Heart left ventricle (tissue), 13 donors: ENCODE results near the gene MAP7D3.

Experiments used
- POLR2A ChIP-seq, 2 donors: fragments of 450-650 bp; IDR thresholded peaks; one replicate each; pipeline ENCODE4 v1.6.1; 2017; ENCODE audit warnings: antibody characterized with exemption in 2 of 2, mild to moderate bottlenecking in 2 of 2, moderate library complexity in 2 of 2
- TF ChIP-seq, protein P1 (sequence below), 12 donors: fragments of 200-600 bp; sonication (generic) in 4 of 12; IDR thresholded peaks; one replicate each; pipeline versions ENCODE4 v1.5.0 to v1.8.0; 2018 to 2022; ENCODE audit warnings: antibody characterized with exemption in 12 of 12, mild to moderate bottlenecking in 5 of 12
- donor health status: ischemic (EF 13 %, LVEDD 7.1; RV severe dilation, severe dysfunction).
- donor health status: DM: no; HTN: yes; CAD: no.
- donor health status: DM: no; HTN: no; CAD: no.
- donor health status: ischemic (EF 25% LVEDD 6.9; RV normal size, moderate dysfunction).
- donor health status: ischemic (EF 25% LVEDD 5.7; RV mildly dilated, moderate dysfunction).
- donor health status: ischemic (EF 35%, LVEDD 5.7; RV mildly dilated, moderate dysfunction).
- donor health status: nonischemic (EF 11% LVEDD 7.7; RV severe dilation, severe dysfunction).
- donor health status: DM: yes; HTN: yes; CAD: no.
- donor health status: PGD.
- donor health status: ischemic (EF 29% LVEDD 5.4; RV normal size, mild dysfunction).
- donor health status: nonischemic (EF 23%, LVEDD 6.1; RV moderate dilation, normal function).

DNA sequence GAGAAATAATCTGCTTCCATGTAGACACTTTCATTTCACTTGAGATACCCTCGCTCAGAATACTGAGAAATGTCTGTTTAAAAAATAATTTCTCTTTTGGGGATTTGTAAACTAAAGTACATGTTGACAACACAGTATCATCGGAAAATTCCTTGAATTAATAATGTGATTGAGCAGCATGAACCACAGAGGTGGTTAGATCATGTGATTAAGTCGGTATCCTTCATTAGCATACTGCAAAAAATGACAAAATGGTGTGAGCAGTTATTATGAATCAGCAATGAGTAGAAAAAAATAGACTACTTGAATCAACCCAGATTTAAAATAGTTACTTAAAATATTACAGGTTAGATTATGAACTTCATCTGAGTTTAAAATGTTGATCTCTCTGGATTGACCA, 14.1 kb downstream of the MAP7D3 start:
- TF ChIP-seq, protein P1, sequence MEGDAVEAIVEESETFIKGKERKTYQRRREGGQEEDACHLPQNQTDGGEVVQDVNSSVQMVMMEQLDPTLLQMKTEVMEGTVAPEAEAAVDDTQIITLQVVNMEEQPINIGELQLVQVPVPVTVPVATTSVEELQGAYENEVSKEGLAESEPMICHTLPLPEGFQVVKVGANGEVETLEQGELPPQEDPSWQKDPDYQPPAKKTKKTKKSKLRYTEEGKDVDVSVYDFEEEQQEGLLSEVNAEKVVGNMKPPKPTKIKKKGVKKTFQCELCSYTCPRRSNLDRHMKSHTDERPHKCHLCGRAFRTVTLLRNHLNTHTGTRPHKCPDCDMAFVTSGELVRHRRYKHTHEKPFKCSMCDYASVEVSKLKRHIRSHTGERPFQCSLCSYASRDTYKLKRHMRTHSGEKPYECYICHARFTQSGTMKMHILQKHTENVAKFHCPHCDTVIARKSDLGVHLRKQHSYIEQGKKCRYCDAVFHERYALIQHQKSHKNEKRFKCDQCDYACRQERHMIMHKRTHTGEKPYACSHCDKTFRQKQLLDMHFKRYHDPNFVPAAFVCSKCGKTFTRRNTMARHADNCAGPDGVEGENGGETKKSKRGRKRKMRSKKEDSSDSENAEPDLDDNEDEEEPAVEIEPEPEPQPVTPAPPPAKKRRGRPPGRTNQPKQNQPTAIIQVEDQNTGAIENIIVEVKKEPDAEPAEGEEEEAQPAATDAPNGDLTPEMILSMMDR (IDR thresholded peaks at IDR 0.05): no peak
- TF ChIP-seq POLR2A (IDR thresholded peaks at IDR 0.05): no peak
